ENCODE results near the gene CALN1. TPM values are rescaled to one million over a fixed set of nuclear protein-coding genes. Genes with fewer than 3 reads are reported as not detected.

CALN1 gene
- polyA plus RNA-seq, 1 donor from 2014 or later, result 7.8 TPM

- H3K27me3 ChIP-seq (ENCODE audit: insufficient read depth, low read depth, low read length), result no peaks in the 10 kb centered on the region
- no peak overlapping the region for H3K9ac ChIP-seq (ENCODE audit: low read length)
- no peaks in the 10 kb centered on the region for H3K9me3 ChIP-seq (ENCODE audit: low read length)
- no peaks in the 10 kb centered on the region for H3K79me2 ChIP-seq (replicated peaks; ENCODE audit: insufficient read depth, low read length)
- no peak overlapping the region for H3K4me3 ChIP-seq (ENCODE audit: low read length)
- H3K9me2 ChIP-seq (ENCODE audit: insufficient read depth, low read length), result no peaks in the 10 kb centered on the region
- H3K36me3 ChIP-seq (ENCODE audit: insufficient read depth, low read length), result no peaks in the 10 kb centered on the region
- TF ChIP-seq REST (IDR thresholded peaks at IDR 0.05; ENCODE audit: borderline replicate concordance), result no peak
- no peak for TF ChIP-seq EZH2 (IDR thresholded peaks at IDR 0.05; ENCODE audit: borderline replicate concordance, insufficient read depth, low read length, poor library complexity, severe bottlenecking)
- TF ChIP-seq SMC3 (conservative IDR thresholded peaks at IDR 0.05; ENCODE audit: poor library complexity), result no peak
- no peak for TF ChIP-seq RAD21 (conservative IDR thresholded peaks at IDR 0.05)
- no peak for TF ChIP-seq EP300 (conservative IDR thresholded peaks at IDR 0.05; ENCODE audit: poor library complexity, severe bottlenecking)
- TF ChIP-seq POLR2AphosphoS5 (IDR thresholded peaks at IDR 0.05), result no peak
- TF ChIP-seq, protein P1, sequence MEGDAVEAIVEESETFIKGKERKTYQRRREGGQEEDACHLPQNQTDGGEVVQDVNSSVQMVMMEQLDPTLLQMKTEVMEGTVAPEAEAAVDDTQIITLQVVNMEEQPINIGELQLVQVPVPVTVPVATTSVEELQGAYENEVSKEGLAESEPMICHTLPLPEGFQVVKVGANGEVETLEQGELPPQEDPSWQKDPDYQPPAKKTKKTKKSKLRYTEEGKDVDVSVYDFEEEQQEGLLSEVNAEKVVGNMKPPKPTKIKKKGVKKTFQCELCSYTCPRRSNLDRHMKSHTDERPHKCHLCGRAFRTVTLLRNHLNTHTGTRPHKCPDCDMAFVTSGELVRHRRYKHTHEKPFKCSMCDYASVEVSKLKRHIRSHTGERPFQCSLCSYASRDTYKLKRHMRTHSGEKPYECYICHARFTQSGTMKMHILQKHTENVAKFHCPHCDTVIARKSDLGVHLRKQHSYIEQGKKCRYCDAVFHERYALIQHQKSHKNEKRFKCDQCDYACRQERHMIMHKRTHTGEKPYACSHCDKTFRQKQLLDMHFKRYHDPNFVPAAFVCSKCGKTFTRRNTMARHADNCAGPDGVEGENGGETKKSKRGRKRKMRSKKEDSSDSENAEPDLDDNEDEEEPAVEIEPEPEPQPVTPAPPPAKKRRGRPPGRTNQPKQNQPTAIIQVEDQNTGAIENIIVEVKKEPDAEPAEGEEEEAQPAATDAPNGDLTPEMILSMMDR (IDR thresholded peaks at IDR 0.05; ENCODE audit: poor library complexity, severe bottlenecking), result no peak
- no peak for TF ChIP-seq TAF1 (IDR thresholded peaks at IDR 0.05; ENCODE audit: low read depth)
- no peak for TF ChIP-seq MXI1 (conservative IDR thresholded peaks at IDR 0.05; ENCODE audit: poor library complexity, severe bottlenecking)
- H3K4me2 ChIP-seq (ENCODE audit: low read length), result no peak overlapping the region
- no peak overlapping the region for H2AFZ ChIP-seq (ENCODE audit: low read depth, low read length)
- no peaks in the 10 kb centered on the region for H4K20me1 ChIP-seq (ENCODE audit: insufficient read depth)
- H3F3A ChIP-seq (ENCODE audit: insufficient read depth, low read length, poor library complexity, severe bottlenecking), result no peaks in the 10 kb centered on the region
- no peak overlapping the region for H3K27ac ChIP-seq (ENCODE audit: low read length)
Observed at GRCh38 chr7:72101444-72101843, 310.7 kb downstream of the CALN1 start.

GRCh38 chr7:72099784-72100183, 312.4 kb downstream of the CALN1 start:
- H3K27me3 ChIP-seq (ENCODE audit: insufficient read depth, low read depth, low read length), result no peaks in the 10 kb centered on the region
- H3K4me3 ChIP-seq (ENCODE audit: low read length), result no peak overlapping the region
- no peak overlapping the region for H3K9ac ChIP-seq (ENCODE audit: low read length)
- no peak overlapping the region for H3K4me2 ChIP-seq (ENCODE audit: low read length)
- H3F3A ChIP-seq (ENCODE audit: insufficient read depth, low read length, poor library complexity, severe bottlenecking), result no peaks in the 10 kb centered on the region
- H4K20me1 ChIP-seq (ENCODE audit: insufficient read depth), result no peaks in the 10 kb centered on the region
- no peaks in the 10 kb centered on the region for H3K36me3 ChIP-seq (ENCODE audit: insufficient read depth, low read length)
- no peak overlapping the region for H3K27ac ChIP-seq (ENCODE audit: low read length)
- H3K9me2 ChIP-seq (ENCODE audit: insufficient read depth, low read length), result no peaks in the 10 kb centered on the region
- no peaks in the 10 kb centered on the region for H3K79me2 ChIP-seq (replicated peaks; ENCODE audit: insufficient read depth, low read length)
- H3K9me3 ChIP-seq (ENCODE audit: low read length), result no peaks in the 10 kb centered on the region
- H2AFZ ChIP-seq (ENCODE audit: low read depth, low read length), result no peak overlapping the region
- TF ChIP-seq TAF1 (IDR thresholded peaks at IDR 0.05; ENCODE audit: low read depth), result no peak
- TF ChIP-seq REST (IDR thresholded peaks at IDR 0.05; ENCODE audit: borderline replicate concordance), result no peak
- no peak for TF ChIP-seq SMC3 (conservative IDR thresholded peaks at IDR 0.05; ENCODE audit: poor library complexity)
- TF ChIP-seq EZH2 (IDR thresholded peaks at IDR 0.05; ENCODE audit: borderline replicate concordance, insufficient read depth, low read length, poor library complexity, severe bottlenecking), result no peak
- no peak for TF ChIP-seq EP300 (conservative IDR thresholded peaks at IDR 0.05; ENCODE audit: poor library complexity, severe bottlenecking)
- TF ChIP-seq MXI1 (conservative IDR thresholded peaks at IDR 0.05; ENCODE audit: poor library complexity, severe bottlenecking), result no peak
- no peak for TF ChIP-seq RAD21 (conservative IDR thresholded peaks at IDR 0.05)
- TF ChIP-seq POLR2AphosphoS5 (IDR thresholded peaks at IDR 0.05), result no peak
- TF ChIP-seq, protein P1 (IDR thresholded peaks at IDR 0.05; ENCODE audit: poor library complexity, severe bottlenecking), result no peak

Data from neural cell (in vitro differentiated cells).